GM12865 (cell line): ENCODE results near the gene RBMS3.
A peak's percentile ranks its signal among the peaks of the same experiment; 100 is the strongest.

Experiments used
- DNase-seq: peaks from one replicate; pipeline ENCODE4 v3.0.0; 2010; ENCODE audit warnings: low read depth
- H3K4me3 ChIP-seq: 2 replicates; pipeline ENCODE4 v1.5.1; 2011; ENCODE audit warnings: mild to moderate bottlenecking, low read depth, low read length, control low read depth
- TF ChIP-seq, protein P1 (sequence below): IDR thresholded peaks from 2 replicates; pipeline ENCODE4 v1.5.1; 2011; ENCODE audit warnings: low read length, control low read depth, low read depth, inconsistent platforms; ENCODE audit not compliant: insufficient read depth; ENCODE audit errors: missing control alignments

RBMS3 gene

DNA sequence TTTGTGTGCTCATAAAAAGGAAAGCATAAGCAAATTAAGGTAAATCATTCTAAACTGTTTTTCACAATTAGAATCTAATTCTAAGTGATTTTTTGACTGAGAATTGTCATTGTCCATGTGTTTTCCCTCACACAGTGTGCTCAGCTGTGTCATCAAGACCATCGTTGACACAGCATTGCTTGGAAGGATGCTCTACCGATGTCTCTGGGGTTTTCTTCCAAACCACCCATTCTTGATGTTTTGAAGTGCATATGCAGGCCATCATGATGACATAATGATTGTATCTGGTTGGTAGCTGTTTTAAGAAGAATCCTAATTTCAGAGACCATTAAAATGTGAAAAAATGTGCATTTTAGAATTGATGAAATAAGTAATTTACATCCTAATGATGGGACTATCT lies 347.9 kb downstream of the RBMS3 start:
- DNase-seq: no peak
- no peak overlapping the region for H3K4me3 ChIP-seq
- TF ChIP-seq, protein P1, sequence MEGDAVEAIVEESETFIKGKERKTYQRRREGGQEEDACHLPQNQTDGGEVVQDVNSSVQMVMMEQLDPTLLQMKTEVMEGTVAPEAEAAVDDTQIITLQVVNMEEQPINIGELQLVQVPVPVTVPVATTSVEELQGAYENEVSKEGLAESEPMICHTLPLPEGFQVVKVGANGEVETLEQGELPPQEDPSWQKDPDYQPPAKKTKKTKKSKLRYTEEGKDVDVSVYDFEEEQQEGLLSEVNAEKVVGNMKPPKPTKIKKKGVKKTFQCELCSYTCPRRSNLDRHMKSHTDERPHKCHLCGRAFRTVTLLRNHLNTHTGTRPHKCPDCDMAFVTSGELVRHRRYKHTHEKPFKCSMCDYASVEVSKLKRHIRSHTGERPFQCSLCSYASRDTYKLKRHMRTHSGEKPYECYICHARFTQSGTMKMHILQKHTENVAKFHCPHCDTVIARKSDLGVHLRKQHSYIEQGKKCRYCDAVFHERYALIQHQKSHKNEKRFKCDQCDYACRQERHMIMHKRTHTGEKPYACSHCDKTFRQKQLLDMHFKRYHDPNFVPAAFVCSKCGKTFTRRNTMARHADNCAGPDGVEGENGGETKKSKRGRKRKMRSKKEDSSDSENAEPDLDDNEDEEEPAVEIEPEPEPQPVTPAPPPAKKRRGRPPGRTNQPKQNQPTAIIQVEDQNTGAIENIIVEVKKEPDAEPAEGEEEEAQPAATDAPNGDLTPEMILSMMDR: no peak

DNA sequence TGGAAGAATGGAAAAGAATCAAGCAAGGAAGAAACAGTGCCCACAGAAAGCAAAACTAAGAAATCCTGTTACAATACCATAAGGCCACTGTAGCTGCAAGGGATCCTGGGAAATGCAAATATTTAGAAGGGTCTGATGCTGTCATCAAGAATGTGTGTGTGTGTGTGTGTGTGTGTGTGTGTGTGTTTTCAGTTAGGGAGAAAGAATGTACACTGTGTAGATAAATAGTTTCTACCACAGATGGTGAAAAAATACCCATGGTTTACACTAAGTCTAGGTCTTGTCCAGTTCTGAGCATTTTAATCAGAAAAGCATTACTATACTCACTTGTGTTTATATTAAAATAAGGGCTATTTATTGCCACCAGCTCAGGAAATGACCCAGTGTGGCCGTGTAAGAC lies 355.0 kb downstream of the RBMS3 start:
- no peak overlapping the region for H3K4me3 ChIP-seq
- TF ChIP-seq, protein P1: no peak
- DNase-seq: no peak

DNA sequence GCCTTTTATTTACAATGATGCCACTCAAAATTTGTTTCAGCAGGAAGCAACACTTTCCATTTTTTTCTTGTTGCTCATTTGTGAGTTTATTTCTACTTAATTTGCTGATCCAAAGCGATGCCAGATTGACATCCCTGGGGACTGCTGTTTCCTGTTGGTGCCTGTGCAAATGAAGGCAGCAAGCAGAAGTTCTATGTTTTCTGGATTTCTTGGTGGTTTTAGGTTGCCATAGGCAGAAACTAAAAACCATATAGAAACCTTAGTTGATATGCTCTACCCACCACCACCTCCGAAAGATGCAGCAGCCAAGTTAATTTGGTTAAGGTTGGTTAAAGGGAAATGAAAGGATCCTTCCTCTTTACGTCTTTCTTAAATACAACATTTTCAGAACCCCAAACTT lies 356.2 kb downstream of the RBMS3 start:
- TF ChIP-seq, protein P1: no peak
- DNase-seq: peak; percentile 31
- no peak overlapping the region for H3K4me3 ChIP-seq

DNA sequence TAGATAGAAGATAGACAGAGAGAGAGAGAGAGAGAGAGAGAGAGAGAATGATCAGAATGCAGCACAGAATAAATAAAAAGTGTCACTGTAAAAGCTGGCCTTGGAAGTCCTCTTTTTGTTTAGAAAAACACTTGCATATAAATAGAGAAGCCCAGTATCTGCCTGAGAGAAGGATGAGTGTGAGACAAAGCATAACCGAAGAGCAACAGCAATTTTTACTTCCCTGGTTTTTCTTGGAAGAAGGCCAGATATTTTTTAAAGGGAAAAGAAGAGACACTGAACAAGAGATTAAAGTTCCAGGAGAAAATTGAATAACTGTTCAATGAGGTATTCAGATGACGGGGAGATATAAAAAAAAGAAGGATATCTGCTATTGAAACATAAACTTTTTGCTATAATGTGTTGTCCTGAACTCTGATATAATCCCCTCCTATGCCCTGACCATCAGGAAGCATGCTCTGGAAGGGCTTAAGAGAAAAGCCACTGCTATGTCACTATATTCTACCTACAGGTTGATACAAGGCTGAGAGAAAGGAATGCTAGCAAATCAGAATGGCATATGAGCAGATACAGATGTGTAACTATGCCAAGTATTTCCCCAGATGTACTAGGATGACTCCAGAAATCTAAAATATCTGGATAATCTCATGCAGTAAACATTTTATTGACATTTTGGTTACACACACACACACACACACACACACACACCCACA lies 358.9 kb downstream of the RBMS3 start:
- no peak overlapping the region for H3K4me3 ChIP-seq
- no peak for DNase-seq
- TF ChIP-seq, protein P1: no peak

DNA sequence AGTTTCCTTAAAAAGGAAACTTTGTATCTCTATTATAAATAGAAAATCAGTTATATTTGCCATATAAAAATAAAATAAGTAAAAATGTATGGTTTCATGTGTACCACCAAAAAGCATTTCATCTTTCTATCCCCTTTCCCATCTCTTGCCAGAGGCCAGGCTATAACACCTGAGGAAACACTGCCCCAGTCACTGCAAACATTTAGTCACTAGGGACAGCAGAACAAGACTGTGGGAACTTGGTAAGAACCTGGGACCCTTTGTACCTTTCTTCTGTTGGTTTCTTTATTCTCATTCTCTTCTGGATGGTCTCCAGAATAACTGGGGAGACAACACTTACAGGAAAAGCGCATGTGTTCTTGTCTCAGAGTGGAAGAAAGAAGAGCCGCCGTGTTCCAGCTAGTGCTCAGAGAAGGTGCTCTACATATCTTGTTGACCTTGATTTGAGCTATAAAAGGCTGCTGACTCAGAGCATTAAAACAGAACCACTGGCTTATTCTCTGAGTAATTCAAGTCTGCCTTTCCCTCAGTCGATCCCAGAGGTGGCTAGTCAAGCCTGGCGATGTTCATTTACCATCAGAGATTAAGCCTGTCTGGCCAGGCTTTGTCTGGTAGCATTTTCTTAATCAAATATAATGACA lies 361.6 kb downstream of the RBMS3 start:
- no peak overlapping the region for H3K4me3 ChIP-seq
- peak; percentile 5 for DNase-seq
- TF ChIP-seq, protein P1: no peak

DNA sequence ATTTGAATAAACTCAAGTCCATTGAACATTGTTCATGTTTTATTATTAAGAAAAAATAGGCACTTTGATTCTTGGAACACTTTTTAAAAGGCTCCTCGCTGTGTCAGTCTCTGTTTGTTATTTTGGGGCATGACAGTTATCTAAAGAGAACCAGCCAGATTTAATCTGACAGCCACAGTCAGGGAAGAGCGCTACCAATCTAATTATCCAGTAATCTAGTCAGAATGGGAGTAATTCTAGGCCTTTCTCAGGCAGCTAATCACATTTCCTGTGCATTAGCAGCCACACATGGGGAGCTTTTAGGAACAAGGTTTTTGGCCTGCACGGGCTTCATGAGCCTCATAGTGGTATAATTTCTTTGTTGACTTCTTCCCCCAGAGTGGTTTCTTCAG lies 362.2 kb downstream of the RBMS3 start:
- TF ChIP-seq, protein P1: no peak
- H3K4me3 ChIP-seq: no peak overlapping the region
- DNase-seq: peak; percentile 9
